K562 (cell line): ENCODE data around the gene MRM3. TPM values are rescaled to one million over a fixed set of nuclear protein-coding genes. Genes with fewer than 3 reads are reported as not detected.

Source experiments
- CEBPG ChIP-seq, 3 experiments: fragments of 200-800 bp in 1 of 3; sonication (Bioruptor generic) in 1 of 3; sonication (generic) in 1 of 3; formaldehyde crosslinking in 1 of 3; IDR thresholded peaks in 2 of 3; conservative IDR thresholded peaks in 1 of 3; 2 replicates each; pipeline versions ENCODE4 v1.6.1 to v1.8.0; 2016 to 2022; ENCODE audit warnings: missing compliant biosample characterization in 2 of 3, missing genetic modification characterization in 2 of 3, mild to moderate bottlenecking in 1 of 3, missing genetic modification reagents in 1 of 3
- CTCFL ChIP-seq: IDR thresholded peaks from 2 replicates; pipeline ENCODE4 v1.6.1; 2011; ENCODE audit warnings: borderline replicate concordance, low read depth, mild to moderate bottlenecking, moderate library complexity, low read length; ENCODE audit not compliant: insufficient read depth, poor library complexity, severe bottlenecking
- E2F3 ChIP-seq: fragments of 250-450 bp; sonication (Bioruptor Pico); IDR thresholded peaks from 2 replicates; pipeline ENCODE4 v1.4.0; 2020; ENCODE audit warnings: mild to moderate bottlenecking
- EP400 ChIP-seq: fragments of 450-650 bp; IDR thresholded peaks from 2 replicates; pipeline ENCODE4 v1.6.1; 2017; ENCODE audit warnings: antibody characterized with exemption, mild to moderate bottlenecking, moderate library complexity
- ESRRA ChIP-seq: fragments of 450-650 bp; IDR thresholded peaks from 2 replicates; pipeline ENCODE4 v1.6.1; 2014; ENCODE audit warnings: low read depth, mild to moderate bottlenecking, moderate library complexity, borderline replicate concordance
- KAT7 ChIP-seq: sonication (generic); formaldehyde crosslinking; IDR thresholded peaks from 2 replicates; pipeline ENCODE4 v1.8.0; 2022; ENCODE audit warnings: missing genetic modification reagents, mild to moderate bottlenecking, borderline replicate concordance
- L3MBTL2 ChIP-seq: fragments of 450-650 bp; IDR thresholded peaks from 2 replicates; pipeline ENCODE4 v1.6.1; 2016; ENCODE audit warnings: mild to moderate bottlenecking, moderate library complexity
- MAZ ChIP-seq, 2 experiments: fragments of 450-650 bp in 1 of 2; sonication (generic) in 1 of 2; formaldehyde crosslinking; IDR thresholded peaks in 1 of 2; conservative IDR thresholded peaks in 1 of 2; 2 replicates each; pipeline versions ENCODE4 v1.4.0 to v1.5.0; 2020; ENCODE audit warnings: mild to moderate bottlenecking in 1 of 2, missing genetic modification reagents in 1 of 2
- MEIS2 ChIP-seq: fragments of 450-650 bp; IDR thresholded peaks from 2 replicates; pipeline ENCODE4 v1.6.1; 2014; ENCODE audit warnings: mild to moderate bottlenecking; ENCODE audit not compliant: partially characterized antibody
- MTA1 ChIP-seq: fragments of 450-650 bp; IDR thresholded peaks from 2 replicates; pipeline ENCODE4 v1.6.1; 2017; ENCODE audit warnings: borderline replicate concordance
- NCOA6 ChIP-seq: fragments of 450-650 bp; IDR thresholded peaks from 2 replicates; pipeline ENCODE4 v1.6.1; 2017; ENCODE audit warnings: mild to moderate bottlenecking
- NFRKB ChIP-seq: fragments of 450-650 bp; IDR thresholded peaks from 2 replicates; pipeline ENCODE4 v1.6.1; 2016; ENCODE audit warnings: low read depth
- NKRF ChIP-seq: fragments of 450-650 bp; IDR thresholded peaks from 2 replicates; pipeline ENCODE4 v1.6.1; 2016; ENCODE audit warnings: borderline replicate concordance
- RAD21 ChIP-seq, 2 experiments: fragments of 250-450 bp in 1 of 2; fragments of 450-650 bp in 1 of 2; sonication (Bioruptor Pico) in 1 of 2; formaldehyde crosslinking in 1 of 2; IDR thresholded peaks in 1 of 2; conservative IDR thresholded peaks in 1 of 2; 2 replicates each; pipeline versions ENCODE4 v1.4.0 to v1.8.0; 2020 to 2022; ENCODE audit warnings: mild to moderate bottlenecking in 2 of 2, moderate library complexity in 1 of 2
- STAG1 ChIP-seq: sonication (generic); formaldehyde crosslinking; IDR thresholded peaks from 2 replicates; pipeline ENCODE4 v1.5.0; 2020; ENCODE audit warnings: missing genetic modification reagents, borderline replicate concordance
- TAF1 ChIP-seq: IDR thresholded peaks from 2 replicates; pipeline ENCODE4 v1.6.1; 2011; ENCODE audit warnings: mild to moderate bottlenecking, low read length, moderate library complexity; ENCODE audit not compliant: insufficient read depth, control insufficient read depth, severe bottlenecking; ENCODE audit errors: extremely low read depth
- TCF15 ChIP-seq: fragments of 250-450 bp; sonication (Bioruptor Pico); IDR thresholded peaks from 2 replicates; pipeline ENCODE4 v1.8.0; 2022; ENCODE audit warnings: moderate library complexity, mild to moderate bottlenecking, inconsistent platforms
- TEAD4 ChIP-seq, 2 experiments: sonication (generic) in 1 of 2; formaldehyde crosslinking in 1 of 2; IDR thresholded peaks; 2 replicates each; pipeline versions ENCODE4 v1.6.1 to v1.8.0; 2012 to 2022; ENCODE audit warnings: borderline replicate concordance in 1 of 2, inconsistent platforms in 1 of 2, low read length in 1 of 2, mild to moderate bottlenecking in 1 of 2, missing genetic modification reagents in 1 of 2
- ZNF12 ChIP-seq: sonication (generic); formaldehyde crosslinking; IDR thresholded peaks from 2 replicates; pipeline ENCODE4 v1.4.0; 2020; ENCODE audit warnings: mild to moderate bottlenecking, missing genetic modification reagents
- ZNF143 ChIP-seq: sonication (generic); formaldehyde crosslinking; IDR thresholded peaks from 2 replicates; pipeline ENCODE4 v1.9.0; 2022; ENCODE audit warnings: mild to moderate bottlenecking, missing genetic modification reagents
- ZNF436 ChIP-seq: fragments of 250-450, 450-650 bp; sonication (Bioruptor Pico); formaldehyde crosslinking; IDR thresholded peaks from 2 replicates; pipeline ENCODE4 v1.7.0; 2020; ENCODE audit warnings: mild to moderate bottlenecking
- polyA plus RNA-seq, 8 experiments: library from polyadenylated mRNA; depleted of rRNA in 4 of 8; stranded (reverse) in 5 of 8; unstranded in 3 of 8; fragments of >200 nt; fragmentation: Nextera tagmentation in 2 of 8; fragmentation: Illumina TruSeq in 1 of 8; extraction: Ambion mirVana in 2 of 8; extraction: Trizol in 1 of 8; gene quantifications; 2 replicates each; pipeline versions ENCODE4 v1.2.1 to v1.2.3, GENCODE V29; 2011 to 2014; ENCODE audit warnings: inconsistent platforms in 1 of 8, missing spikeins in 1 of 8
- total RNA-seq, 7 experiments: library from RNA; depleted of rRNA in 6 of 7; stranded (reverse); fragments of >200 nt in 6 of 7; fragmentation: Illumina TruSeq in 2 of 7; extraction: Trizol in 2 of 7; gene quantifications; 2 replicates each; pipeline versions ENCODE4 v1.2.1 to v1.2.3, GENCODE V29; 2011 to 2021; ENCODE audit warnings: low replicate concordance in 1 of 7

The MRM3 gene
- total and polyA plus RNA-seq, 9 of the 15 experiments (the other 6 are each of a cell fraction or from before 2014, with no cell fraction given), result 2.4 to 24.8 (median 18.3) TPM

GRCh38 chr17:752002-752619 is 30.0 kb upstream of the MRM3 start, which contains the start of gene GEMIN4 (continued):
- TF ChIP-seq NKRF (0 out of 2 replicates have a peak, but pooled peaks have one; percentile 50), TCF15 (CRISPR knock-in tag) (no peak), ZNF436 (no peak), L3MBTL2 (peak; percentile 83), EP400 (peak; percentile 59), CEBPG (CRISPR knock-in tag; IDR thresholded peaks at IDR 0.05) (no peak), CEBPG (tag; conservative IDR thresholded peaks at IDR 0.05 in 1 of 2, IDR thresholded peaks at IDR 0.05 in 1 of 2) (no peak), MTA1 (no peak), ZNF12 (CRISPR knock-in tag) (0 out of 2 replicates have a peak, but pooled peaks have one; percentile 47), TAF1 (peak; percentile 42), TEAD4 (IDR thresholded peaks at IDR 0.05; ENCODE audit: low read length) (no peak), TEAD4 (CRISPR knock-in tag; IDR thresholded peaks at IDR 0.05; ENCODE audit: borderline replicate concordance) (no peak), E2F3 (peak; percentile 62; the same call in 1 of the 2 replicates), CTCFL (peak; percentile 81), ESRRA (peak; percentile 10; the same call in 1 of the 2 replicates), MEIS2 (peak; percentile 65), NFRKB (0 out of 2 replicates have a peak, but pooled peaks have one; percentile 27), NCOA6 (peak; percentile 42), ZNF143 (CRISPR knock-in tag) (peak; percentile 54; the same call in 1 of the 2 replicates), STAG1 (CRISPR knock-in tag) (0 out of 2 replicates have a peak, but pooled peaks have one; percentile 3), MAZ (CRISPR knock-in tag; conservative IDR thresholded peaks at IDR 0.05 in 1 of 2, IDR thresholded peaks at IDR 0.05 in 1 of 2) (peak; percentile 61 to 62), KAT7 (no peak), RAD21 (CRISPR knock-in tag; conservative IDR thresholded peaks at IDR 0.05 in 1 of 2, IDR thresholded peaks at IDR 0.05 in 1 of 2) (peak; percentile 21 to 38; a peak in 3 of 4 replicates)
